ENCODE results near the gene SLC9A9. TPM values are rescaled to one million over a fixed set of nuclear protein-coding genes. Genes with fewer than 3 reads are reported as not detected.

Gene SLC9A9
- total and polyA plus RNA-seq, 2 of the 8 experiments (the other 6 are each of a cell fraction or from before 2014, with no cell fraction given): 0.48 to 1.1 TPM

DNA sequence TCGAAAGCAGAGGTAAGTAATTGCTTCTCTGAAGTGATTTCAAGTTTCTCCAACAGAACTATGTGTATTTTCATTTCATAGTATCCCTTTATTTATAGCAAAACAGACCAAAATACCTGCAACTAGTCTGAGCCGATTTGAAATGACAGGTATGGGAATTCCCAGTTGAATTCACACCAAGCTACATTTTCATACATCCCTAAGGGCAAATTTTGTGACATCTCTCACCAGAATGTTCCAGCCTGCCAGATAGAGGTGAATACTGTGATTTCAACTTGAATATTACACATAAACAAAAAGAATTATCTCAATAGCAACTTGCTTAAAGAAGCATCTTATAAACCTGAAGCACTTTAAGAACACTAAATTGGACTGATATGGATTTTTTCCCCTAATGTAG, 235.7 kb downstream of the SLC9A9 start:
- no peak overlapping the region for H3K18ac ChIP-seq (ENCODE audit: extremely low read depth, low read length)
- no peak overlapping the region for H3K56ac ChIP-seq (replicated peaks; ENCODE audit: insufficient read length, low read depth, low read length)
- H4K20me1 ChIP-seq (replicated peaks in 1 of 2; ENCODE audit: control insufficient read depth in 1 of 2, insufficient read depth in 2 of 2, low read length in 2 of 2): no peaks in the 10 kb centered on the region
- H2AFZ ChIP-seq (ENCODE audit: low read length): no peak overlapping the region
- no peak overlapping the region for H3K4ac ChIP-seq (replicated peaks; ENCODE audit: insufficient read length, low read depth, low read length)
- no peaks in the 10 kb centered on the region for H3K36me3 ChIP-seq (ENCODE audit: control insufficient read depth in 2 of 4, insufficient read depth in 4 of 4, low read length in 3 of 4)
- H3K79me1 ChIP-seq (ENCODE audit: low read depth, low read length): no peaks in the 10 kb centered on the region
- no peak overlapping the region for H4K91ac ChIP-seq (replicated peaks; ENCODE audit: insufficient read length, low read length)
- H2BK120ac ChIP-seq (replicated peaks; ENCODE audit: low read depth, low read length): no peak overlapping the region
- H3K27ac ChIP-seq (ENCODE audit: low read depth, low read length): no peak overlapping the region
- POLR2A ChIA-PET (ENCODE audit: partially characterized antibody): no interaction called here
- H2BK15ac ChIP-seq (ENCODE audit: low read length): no peak overlapping the region
- H3K4me2 ChIP-seq (ENCODE audit: insufficient read depth in 1 of 2, low read depth in 2 of 2, low read length in 2 of 2): no peak overlapping the region
- H2BK5ac ChIP-seq (ENCODE audit: low read depth, low read length): no peak overlapping the region
- no peak overlapping the region for H3K4me3 ChIP-seq (ENCODE audit: extremely low read depth in 1 of 4, insufficient read depth in 2 of 4, low read depth in 3 of 4, low read length in 4 of 4)
- H2BK12ac ChIP-seq (ENCODE audit: low read depth, low read length): no peak overlapping the region
- FAIRE-seq (no peak), DNase-seq (ENCODE audit: low read depth in 1 of 2, low spot score in 2 of 2) (no peak)
- no peaks in the 10 kb centered on the region for H3K27me3 ChIP-seq (replicated peaks in 1 of 4; ENCODE audit: control insufficient read depth in 3 of 4, extremely low read depth in 1 of 4, insufficient read depth in 3 of 4, low read length in 3 of 4)
- H2BK20ac ChIP-seq (ENCODE audit: low read length): no peak overlapping the region
- no peak overlapping the region for H4K8ac ChIP-seq (ENCODE audit: extremely low read depth, insufficient read depth, low read length)
- H3K4me1 ChIP-seq (replicated peaks in 1 of 4; ENCODE audit: control insufficient read depth in 3 of 4, insufficient read depth in 4 of 4, low read length in 3 of 4): no peaks in the 10 kb centered on the region
- H3K23ac ChIP-seq (ENCODE audit: insufficient read length): no peak overlapping the region
- H2AK5ac ChIP-seq (ENCODE audit: low read depth, low read length): no peak overlapping the region
- H3K9ac ChIP-seq (replicated peaks in 1 of 4; ENCODE audit: extremely low read depth in 1 of 4, low read depth in 3 of 4, low read length in 3 of 4): no peak overlapping the region
- no peak overlapping the region for H4K5ac ChIP-seq (ENCODE audit: insufficient read length, low read depth, low read length)
- 88% methylated on average over 2 of the region's 2 CpGs; no CpG with 5 or more reads in 1 of the 2 experiments for WGBS, 2 experiments (ENCODE audit: extremely low coverage in 1 of 2, insufficient coverage in 1 of 2, insufficient read length in 1 of 2, insufficient replicate concordance in 2 of 2, low coverage in 1 of 2, low lambda C conversion rate in 2 of 2, missing lambda C conversion rate in 1 of 2)
- no peak overlapping the region for H3K14ac ChIP-seq (ENCODE audit: insufficient read length)
- CTCF ChIA-PET (ENCODE audit: partially characterized antibody): no interaction called here
- H3K79me2 ChIP-seq (ENCODE audit: control insufficient read depth in 1 of 2, insufficient read depth in 2 of 2, low read length in 2 of 2): no peaks in the 10 kb centered on the region
- no peaks in the 10 kb centered on the region for H3K23me2 ChIP-seq (ENCODE audit: low read depth, low read length)
- H3K9me3 ChIP-seq (ENCODE audit: insufficient read depth in 2 of 2, low read depth in 1 of 2, low read length in 1 of 2): no peaks in the 10 kb centered on the region
- TF ChIP-seq RAD21 (IDR thresholded peaks at IDR 0.05 in 1 of 2, conservative IDR thresholded peaks at IDR 0.05 in 1 of 2; ENCODE audit: low read depth in 2 of 2, low read length in 2 of 2) (no peak), SIX5 (IDR thresholded peaks at IDR 0.05; ENCODE audit: low read depth, low read length) (no peak), USF2 (IDR thresholded peaks at IDR 0.05; ENCODE audit: low read length) (no peak), RXRA (IDR thresholded peaks at IDR 0.05; ENCODE audit: insufficient read depth, low read depth, low read length) (no peak), ZNF274 (IDR thresholded peaks at IDR 0.05; ENCODE audit: borderline replicate concordance, extremely low read depth, low read length) (no peak), HDAC2 (IDR thresholded peaks at IDR 0.05; ENCODE audit: borderline replicate concordance in 1 of 2, low read depth in 2 of 2, low read length in 2 of 2) (no peak), KDM5A (IDR thresholded peaks at IDR 0.05; ENCODE audit: low read length) (no peak), SRF (IDR thresholded peaks at IDR 0.05; ENCODE audit: low read depth, low read length) (no peak), BACH1 (IDR thresholded peaks at IDR 0.05; ENCODE audit: low read length) (no peak), TAF1 (IDR thresholded peaks at IDR 0.05; ENCODE audit: low read depth, low read length) (no peak), RBBP5 (IDR thresholded peaks at IDR 0.05; ENCODE audit: borderline replicate concordance, low read depth, low read length) (no peak), ATF3 (IDR thresholded peaks at IDR 0.05; ENCODE audit: insufficient read depth, low read depth, low read length) (no peak)
